K562 (cell line): Measurements from ENCODE around the gene WDR18. TPM values are rescaled to one million over a fixed set of nuclear protein-coding genes. Genes with fewer than 3 reads are reported as not detected.

Source experiments
- ATAC-seq: fragments of 200-7000 bp; cut with Tn5 transposase; 3 replicates; pipeline ENCODE4 v1.9.1; 2020; ENCODE audit warnings: moderate library complexity
- BruUV-seq: library from RNA; stranded (reverse); fragments of 400-500 nt; replicated peaks from 2 replicates; lab custom pipeline; 2021; lab: Mats Ljungman, UMichigan
- CTCF ChIA-PET: fragments of 300-600 bp; formaldehyde crosslinking; extraction: SDS; loops from one replicate; lab custom pipeline; 2021; ENCODE audit warnings: low intra/inter-chr PET ratio; lab: Yijun Ruan, JAX
- POLR2A ChIA-PET: fragments of 300-600, 350-650 bp; sonication (Branson Sonifier 250); formaldehyde crosslinking; extraction: SDS; loops from one replicate; lab custom pipeline; 2021; ENCODE audit warnings: antibody characterized with exemption, inconsistent platforms; lab: Yijun Ruan, JAX
- DNase-seq, 4 experiments: peaks; one replicate each; pipeline versions ENCODE4 v3.0.0 to v3.0.0-alpha.2; 2011 to 2018; ENCODE audit warnings: low spot score in 3 of 4, mixed read lengths in 3 of 4; ENCODE audit errors: extremely low read depth in 1 of 4
- FAIRE-seq: peaks from 2 replicates; lab custom pipeline; 2011; peaks lifted over from hg19 to GRCh38; lab: Jason Lieb, UNC
- H2AFZ ChIP-seq: 2 replicates; pipeline ENCODE4 v1.6.0; 2011; ENCODE audit warnings: low read depth, low read length, control low read depth, inconsistent platforms
- H3K27ac ChIP-seq: fragments of 200-600 bp; 3 replicates; pipeline ENCODE4 v1.8.0; 2011; ENCODE audit warnings: low read depth, mild to moderate bottlenecking, control low read depth, inconsistent platforms, low read length, moderate library complexity, mixed read lengths; ENCODE audit errors: extremely low read depth
- H3K27me3 ChIP-seq, 2 experiments: fragments of 300-600 bp in 1 of 2; 2 replicates in 1 of 2; 3 replicates in 1 of 2; pipeline versions ENCODE4 v1.6.0 to v1.8.0; 2011; ENCODE audit warnings: inconsistent platforms in 2 of 2, low read length in 2 of 2, mild to moderate bottlenecking in 1 of 2, mixed read lengths in 1 of 2, moderate library complexity in 1 of 2; ENCODE audit not compliant: control insufficient read depth in 2 of 2, insufficient read depth in 2 of 2
- H3K36me3 ChIP-seq: fragments of 300-600 bp; 3 replicates; pipeline ENCODE4 v1.8.0; 2011; ENCODE audit warnings: mild to moderate bottlenecking, low read length, inconsistent platforms; ENCODE audit not compliant: control insufficient read depth, insufficient read depth
- H3K4me1 ChIP-seq, 2 experiments: fragments of 200-600 bp in 1 of 2; replicated peaks in 1 of 2; 2 replicates in 1 of 2; 3 replicates in 1 of 2; pipeline versions ENCODE4 v1.5.1 to v1.8.0; 2011; ENCODE audit warnings: inconsistent platforms in 2 of 2, low read length in 2 of 2, mild to moderate bottlenecking in 1 of 2, mixed read lengths in 1 of 2, moderate library complexity in 1 of 2; ENCODE audit not compliant: control insufficient read depth in 2 of 2, insufficient read depth in 2 of 2
- H3K4me2 ChIP-seq: 2 replicates; pipeline ENCODE4 v1.6.1; 2011; ENCODE audit warnings: low read length, control low read depth, inconsistent platforms, mixed read lengths; ENCODE audit not compliant: insufficient read depth
- H3K4me3 ChIP-seq: fragments of 200-600 bp; sonication (generic), shearing (Covaris generic); 2 replicates; pipeline ENCODE4 v1.5.1; 2016; ENCODE audit warnings: control low read depth, inconsistent platforms
- H3K79me2 ChIP-seq: fragments of 200-600 bp; 3 replicates; pipeline ENCODE4 v1.8.0; 2011; ENCODE audit warnings: low read length, inconsistent platforms; ENCODE audit not compliant: control insufficient read depth, insufficient read depth
- H3K9ac ChIP-seq, 2 experiments: 2 replicates each; pipeline versions ENCODE4 v1.6.0 to v1.6.1; 2011; ENCODE audit warnings: low read depth in 2 of 2, low read length in 2 of 2, control low read depth in 1 of 2, inconsistent platforms in 1 of 2, mild to moderate bottlenecking in 1 of 2, mixed read lengths in 1 of 2; ENCODE audit not compliant: insufficient read depth in 1 of 2
- H3K9me1 ChIP-seq: one replicate; pipeline ENCODE4 v1.6.0; 2011; ENCODE audit warnings: inconsistent platforms, mild to moderate bottlenecking, low read length, moderate library complexity; ENCODE audit not compliant: control insufficient read depth, insufficient read depth
- H3K9me3 ChIP-seq: replicated peaks from 2 replicates; pipeline ENCODE4 v1.5.1; 2011; ENCODE audit warnings: low read depth, low read length, inconsistent platforms; ENCODE audit not compliant: control insufficient read depth, insufficient read depth
- H4K20me1 ChIP-seq: replicated peaks from 2 replicates; pipeline ENCODE4 v1.6.1; 2011; ENCODE audit warnings: low read length, inconsistent platforms, mixed read lengths; ENCODE audit not compliant: control insufficient read depth, insufficient read depth
- JUND ChIP-seq, 2 experiments: IDR thresholded peaks; 2 replicates in 1 of 2; 3 replicates in 1 of 2; pipeline ENCODE4 v1.6.1; 2011; ENCODE audit warnings: borderline replicate concordance in 2 of 2, low read depth in 2 of 2, low read length in 2 of 2, improper control_type of control experiment in 1 of 2, missing biosample characterization in 1 of 2, missing genetic modification characterization in 1 of 2, missing genetic modification reagents in 1 of 2
- POLR2G ChIP-seq: fragments of 200-400 bp; formaldehyde crosslinking; IDR thresholded peaks from 2 replicates; pipeline ENCODE4 v1.6.1; 2017; ENCODE audit warnings: low read depth, mild to moderate bottlenecking, antibody characterized with exemption, low read length, moderate library complexity
- ZNF830 ChIP-seq: fragments of 250-450 bp; sonication (Bioruptor Pico); IDR thresholded peaks from 2 replicates; pipeline ENCODE4 v1.5.0; 2021; ENCODE audit warnings: mild to moderate bottlenecking
- WGBS: fragments of 100-300 bp; shearing (Covaris generic); methylation state at CpG from one replicate; pipeline ENCODE4 v1.1.6; 2016; ENCODE audit warnings: low coverage, mixed read lengths; ENCODE audit not compliant: insufficient coverage; ENCODE audit errors: missing lambda C conversion rate; 5-methylcytosine and 5-hydroxymethylcytosine counted together
- in situ Hi-C: fragments of 300-500 bp; cut with MboI; formaldehyde crosslinking; loops from 4 replicates; pipeline ENCODE4 v1.15.0; 2018; ENCODE audit warnings: inconsistent platforms, mixed read lengths
- intact Hi-C: fragments of 100-400 bp; cut with micrococcal nuclease; formaldehyde crosslinking; loops from 2 replicates; pipeline ENCODE4 v1.14.2; 2022
- polyA plus RNA-seq, 8 experiments: library from polyadenylated mRNA; depleted of rRNA in 4 of 8; stranded (reverse) in 5 of 8; unstranded in 3 of 8; fragments of >200 nt; fragmentation: Nextera tagmentation in 2 of 8; fragmentation: Illumina TruSeq in 1 of 8; extraction: Ambion mirVana in 2 of 8; extraction: Trizol in 1 of 8; gene quantifications; 2 replicates each; pipeline versions ENCODE4 v1.2.1 to v1.2.3, GENCODE V29; 2011 to 2014; ENCODE audit warnings: inconsistent platforms in 1 of 8, missing spikeins in 1 of 8
- total RNA-seq, 7 experiments: library from RNA; depleted of rRNA in 6 of 7; stranded (reverse); fragments of >200 nt in 6 of 7; fragmentation: Illumina TruSeq in 2 of 7; extraction: Trizol in 2 of 7; gene quantifications; 2 replicates each; pipeline versions ENCODE4 v1.2.1 to v1.2.3, GENCODE V29; 2011 to 2021; ENCODE audit warnings: low replicate concordance in 1 of 7
- TF ChIP-seq, protein P1 (sequence below): sonication (generic); formaldehyde crosslinking; IDR thresholded peaks from 2 replicates; pipeline ENCODE4 v1.8.1; 2022; ENCODE audit warnings: missing genetic modification reagents
- TF ChIP-seq, protein P2 (sequence below): sonication (generic); formaldehyde crosslinking; IDR thresholded peaks from 2 replicates; pipeline ENCODE4 v1.8.1; 2023; ENCODE audit warnings: mild to moderate bottlenecking, missing genetic modification reagents

WDR18 gene
- total and polyA plus RNA-seq, 9 of the 15 experiments (the other 6 are each of a cell fraction or from before 2014, with no cell fraction given), result 0.65 to 181 (median 30.1) TPM

GRCh38 chr19:1011831-1012333, 27.7 kb downstream of the WDR18 start:
- H3K4me2 ChIP-seq, result no peak overlapping the region
- ATAC-seq (no peak), FAIRE-seq (no peak)
- no TSS peak for BruUV-seq
- H3K79me2 ChIP-seq, result peaks cover 38% of the 10 kb centered on the region
- in situ Hi-C loops, result no loop called here
- WGBS, result over 99% methylated on average over 21 of the region's 36 CpGs
- peaks cover 3% of the 10 kb centered on the region for H3K9me1 ChIP-seq
- H3K27ac ChIP-seq, result no peak overlapping the region
- no peaks in the 10 kb centered on the region for H3K9me3 ChIP-seq
- no peaks in the 10 kb centered on the region for H3K27me3 ChIP-seq
- POLR2A ChIA-PET, result no interaction called here
- peaks cover 3 to 88% of the 10 kb centered on the region in 2 experiments for H3K4me1 ChIP-seq
- TF ChIP-seq POLR2G (peak; percentile 18), ZNF830 (CRISPR knock-in tag) (no peak), JUND (IDR thresholded peaks at IDR 0.05; ENCODE audit: borderline replicate concordance, low read depth, low read length) (no peak), JUND (tag; IDR thresholded peaks at IDR 0.05; ENCODE audit: borderline replicate concordance, low read depth, low read length) (no peak)
- TF ChIP-seq, protein P1, sequence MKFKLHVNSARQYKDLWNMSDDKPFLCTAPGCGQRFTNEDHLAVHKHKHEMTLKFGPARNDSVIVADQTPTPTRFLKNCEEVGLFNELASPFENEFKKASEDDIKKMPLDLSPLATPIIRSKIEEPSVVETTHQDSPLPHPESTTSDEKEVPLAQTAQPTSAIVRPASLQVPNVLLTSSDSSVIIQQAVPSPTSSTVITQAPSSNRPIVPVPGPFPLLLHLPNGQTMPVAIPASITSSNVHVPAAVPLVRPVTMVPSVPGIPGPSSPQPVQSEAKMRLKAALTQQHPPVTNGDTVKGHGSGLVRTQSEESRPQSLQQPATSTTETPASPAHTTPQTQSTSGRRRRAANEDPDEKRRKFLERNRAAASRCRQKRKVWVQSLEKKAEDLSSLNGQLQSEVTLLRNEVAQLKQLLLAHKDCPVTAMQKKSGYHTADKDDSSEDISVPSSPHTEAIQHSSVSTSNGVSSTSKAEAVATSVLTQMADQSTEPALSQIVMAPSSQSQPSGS (CRISPR knock-in tag), result no peak
- TF ChIP-seq, protein P2, sequence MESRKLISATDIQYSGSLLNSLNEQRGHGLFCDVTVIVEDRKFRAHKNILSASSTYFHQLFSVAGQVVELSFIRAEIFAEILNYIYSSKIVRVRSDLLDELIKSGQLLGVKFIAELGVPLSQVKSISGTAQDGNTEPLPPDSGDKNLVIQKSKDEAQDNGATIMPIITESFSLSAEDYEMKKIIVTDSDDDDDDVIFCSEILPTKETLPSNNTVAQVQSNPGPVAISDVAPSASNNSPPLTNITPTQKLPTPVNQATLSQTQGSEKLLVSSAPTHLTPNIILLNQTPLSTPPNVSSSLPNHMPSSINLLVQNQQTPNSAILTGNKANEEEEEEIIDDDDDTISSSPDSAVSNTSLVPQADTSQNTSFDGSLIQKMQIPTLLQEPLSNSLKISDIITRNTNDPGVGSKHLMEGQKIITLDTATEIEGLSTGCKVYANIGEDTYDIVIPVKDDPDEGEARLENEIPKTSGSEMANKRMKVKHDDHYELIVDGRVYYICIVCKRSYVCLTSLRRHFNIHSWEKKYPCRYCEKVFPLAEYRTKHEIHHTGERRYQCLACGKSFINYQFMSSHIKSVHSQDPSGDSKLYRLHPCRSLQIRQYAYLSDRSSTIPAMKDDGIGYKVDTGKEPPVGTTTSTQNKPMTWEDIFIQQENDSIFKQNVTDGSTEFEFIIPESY (CRISPR knock-in tag), result peak; percentile 34; the same call in 1 of the 2 replicates
- TF ChIP-seq, all 486 proteins: peak for 2
- DNase-seq, result no peak
- intact Hi-C loops, result no loop called here
- H3K36me3 ChIP-seq, result peaks cover 77% of the 10 kb centered on the region; the same call in 2 of the 3 replicates
- H4K20me1 ChIP-seq, result peaks cover 16% of the 10 kb centered on the region
- no peak overlapping the region for H2AFZ ChIP-seq
- no peak overlapping the region for H3K9ac ChIP-seq
- CTCF ChIA-PET, result no interaction called here
- no peak overlapping the region for H3K4me3 ChIP-seq
